ENCODE results near the gene PASK.

- TF ChIP-seq CTCF (IDR thresholded peaks at IDR 0.05) = no peak
- no peak for TF ChIP-seq POLR2A (IDR thresholded peaks at IDR 0.05)
Observed at GRCh38 chr2:241157841-241158545, 8.7 kb upstream of the PASK start.

Measured in tibial nerve (tissue), 3 donors.